ENCODE measurements around the gene LZTS3.

- TF ChIP-seq CTCF (IDR thresholded peaks at IDR 0.05): peak in 5 of 7 experiments; percentile 64 to 82 (median 74)
- no peak for TF ChIP-seq POLR2A (IDR thresholded peaks at IDR 0.05)
Observed at GRCh38 chr20:3115190-3116107, 57.9 kb downstream of the LZTS3 start.
